Right renal pelvis (tissue), 4 donors: ENCODE data around the gene NOP9. TPM values are rescaled to one million over a fixed set of nuclear protein-coding genes. Genes with fewer than 3 reads are reported as not detected.

Experiments used
- DNase-seq, 4 donors: peaks; one replicate each; pipeline ENCODE4 v3.0.0-alpha.2; 2013; ENCODE audit warnings: low read depth in 4 of 4, low spot score in 3 of 4, missing footprints in 1 of 4
- polyA plus RNA-seq, 4 donors: library from polyadenylated mRNA; unstranded; fragments of 120-200 nt; gene quantifications; one replicate each; pipeline ENCODE4 v1.2.1, GENCODE V29; 2013; ENCODE audit not compliant: insufficient read length in 4 of 4

The NOP9 gene
- polyA plus RNA-seq, 4 donors: 26.7 to 27.7 (median 27.0) TPM

DNA sequence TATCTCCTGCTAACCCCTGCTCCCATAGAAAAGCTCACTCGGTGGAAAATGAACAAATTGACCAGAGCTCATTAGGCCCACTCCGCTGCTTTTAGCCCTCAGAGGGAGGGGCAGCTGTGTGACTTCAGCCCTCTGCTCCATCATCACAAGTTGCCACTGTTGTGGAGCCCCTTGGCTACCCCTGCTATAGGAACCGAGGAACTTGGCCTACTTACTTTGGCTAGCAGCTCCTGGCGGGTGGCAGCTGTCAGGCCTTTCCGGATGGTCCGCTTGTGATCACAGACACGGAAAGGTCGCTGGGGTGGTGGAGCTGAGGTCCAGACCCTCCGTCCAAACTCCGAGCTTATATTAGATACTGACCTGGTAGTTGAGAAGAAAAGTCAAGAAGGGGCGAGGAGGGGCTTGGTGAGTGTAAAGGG, 7.5 kb downstream of the NOP9 start:
- DNase-seq: no peak

DNA sequence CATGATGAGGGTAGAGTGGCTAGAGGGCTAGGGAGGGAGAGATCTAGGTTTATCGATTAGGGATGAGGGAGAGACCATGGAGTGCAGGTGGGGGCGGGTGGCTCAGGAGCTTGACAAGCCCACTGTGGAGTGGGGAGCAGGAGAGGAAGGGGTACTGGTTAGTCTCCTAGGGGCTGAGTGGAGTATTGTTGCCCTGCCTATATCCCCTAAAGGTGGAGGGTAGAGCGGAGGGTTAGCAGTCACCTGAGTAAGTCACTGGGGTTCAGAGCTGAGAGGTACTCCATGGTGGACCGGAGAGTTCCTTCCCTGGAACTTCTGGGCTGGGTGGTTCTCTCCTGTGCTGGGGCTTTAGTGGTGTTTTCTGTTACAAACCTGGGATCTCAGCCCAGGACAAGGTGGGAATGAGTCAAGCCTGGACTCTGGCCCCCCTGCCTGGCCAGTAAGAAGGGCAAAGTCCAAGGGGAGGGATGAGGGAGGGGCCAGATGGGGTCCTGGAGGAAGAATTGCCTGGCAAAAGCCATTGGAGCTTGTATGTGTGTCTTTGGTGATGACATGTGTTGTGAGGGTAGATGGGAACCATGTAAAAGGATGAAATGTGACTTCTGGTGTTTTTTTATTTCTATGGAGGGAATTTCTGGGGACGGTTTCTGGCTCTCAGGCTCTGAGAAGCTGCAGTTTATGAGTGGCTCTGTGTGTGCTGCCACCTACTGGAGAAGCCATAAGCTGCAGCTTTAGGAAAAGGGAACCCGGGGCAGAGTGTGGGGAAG, 8.1 kb downstream of the NOP9 start, which contains the start of gene CIDEB:
Gene CIDEB, minus strand, starts transcription at position 403 of the 767 bp plus-strand sequence. Its CDS starts 119 bp downstream, at position 284.
- DNase-seq: no peak

DNA sequence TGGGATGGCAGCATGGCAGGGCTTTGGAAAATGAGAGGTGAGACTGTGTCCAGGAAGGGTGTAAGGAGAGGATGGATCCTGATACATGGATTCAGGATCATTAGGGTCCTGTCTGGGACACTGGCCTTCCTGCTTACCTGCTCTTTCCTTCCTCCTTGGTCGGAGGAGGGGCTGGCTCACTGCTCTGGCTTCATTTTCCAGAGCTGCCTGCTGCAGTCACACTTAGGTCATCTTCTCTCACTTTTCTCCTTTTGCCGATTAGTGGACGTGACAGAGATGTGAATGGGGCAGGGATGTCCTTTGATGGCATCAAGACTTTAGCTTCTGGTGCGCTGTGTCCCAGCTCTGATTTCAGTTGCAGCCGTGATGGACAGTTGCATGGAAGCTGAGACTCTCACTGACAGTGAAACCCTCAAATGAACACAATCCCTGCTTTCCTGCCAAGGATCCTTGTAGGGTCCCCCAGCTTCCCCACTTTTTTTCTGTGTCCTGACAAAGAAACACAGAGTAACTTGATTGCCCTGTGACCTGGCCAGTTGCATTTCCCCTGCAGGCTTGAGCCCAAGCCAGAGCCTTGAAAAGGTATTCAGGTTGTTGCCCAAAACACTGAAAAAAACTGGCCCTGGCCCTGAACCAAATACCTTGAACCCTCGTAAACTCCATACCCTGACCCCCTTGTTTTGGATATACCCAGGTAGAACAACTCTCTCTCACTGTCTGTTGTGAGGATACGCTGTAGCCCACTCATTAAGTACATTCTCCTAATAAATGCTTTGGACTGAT, 8.9 kb downstream of the NOP9 start:
- DNase-seq: no peak

DNA sequence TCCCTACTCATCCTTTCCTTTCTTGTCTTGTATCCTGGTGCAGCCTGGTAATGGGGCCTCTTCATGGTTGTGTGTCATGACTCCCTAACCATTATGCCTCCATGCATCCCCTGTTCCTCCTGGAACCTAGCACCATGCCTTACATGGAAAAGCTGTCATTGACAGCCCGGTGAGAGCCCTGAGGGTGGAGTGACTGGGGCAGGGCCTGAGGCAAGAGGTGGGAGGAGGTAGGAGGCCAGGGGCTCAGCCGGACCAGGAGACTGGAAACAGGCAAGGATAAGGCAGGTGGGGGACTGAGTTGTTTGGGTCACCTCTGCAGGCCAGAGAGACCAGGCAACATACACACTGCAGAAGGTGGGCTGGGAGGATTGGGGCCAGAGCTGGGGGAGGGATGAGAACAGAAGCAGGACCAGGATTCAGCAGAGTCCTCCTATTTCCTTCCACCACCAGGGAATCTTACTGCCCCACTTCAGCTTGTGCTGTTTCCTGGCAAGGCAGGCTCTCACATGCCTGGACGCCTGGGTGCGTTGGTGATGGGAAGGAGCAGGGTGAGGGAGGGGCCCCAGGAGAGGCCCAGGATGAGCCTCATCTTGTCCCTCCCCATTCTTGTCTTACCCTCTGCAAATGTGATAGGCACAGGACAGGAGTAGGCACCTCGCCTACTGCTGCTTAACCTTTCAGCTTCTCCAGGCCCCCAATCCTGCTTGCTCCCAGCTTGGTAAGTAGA, 10.1 kb downstream of the NOP9 start, which contains the start of gene LTB4R2:
Gene LTB4R2, plus strand, starts transcription at position 603 of the 727 bp plus-strand sequence. CDS start 525 bp downstream, outside the sequence.
- DNase-seq: no peak

DNA sequence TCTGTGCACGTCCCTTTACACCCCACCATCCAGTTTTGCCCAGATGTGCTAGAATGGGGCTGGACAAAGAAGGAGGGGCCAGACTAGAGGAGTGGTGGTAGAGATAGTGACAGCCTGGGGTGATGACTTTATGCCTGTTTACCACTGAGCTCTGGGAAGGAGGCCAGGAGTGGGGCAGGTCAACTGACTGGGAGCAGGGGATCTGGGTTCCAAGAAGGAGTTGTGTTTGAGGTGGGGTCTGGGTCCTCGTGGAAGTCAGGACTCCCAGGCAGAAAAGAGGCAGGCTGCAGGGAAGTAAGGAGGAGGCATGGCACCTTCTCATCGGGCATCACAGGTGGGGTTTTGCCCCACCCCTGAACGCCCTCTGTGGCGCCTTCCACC, 10.6 kb downstream of the NOP9 start:
- DNase-seq: no peak

DNA sequence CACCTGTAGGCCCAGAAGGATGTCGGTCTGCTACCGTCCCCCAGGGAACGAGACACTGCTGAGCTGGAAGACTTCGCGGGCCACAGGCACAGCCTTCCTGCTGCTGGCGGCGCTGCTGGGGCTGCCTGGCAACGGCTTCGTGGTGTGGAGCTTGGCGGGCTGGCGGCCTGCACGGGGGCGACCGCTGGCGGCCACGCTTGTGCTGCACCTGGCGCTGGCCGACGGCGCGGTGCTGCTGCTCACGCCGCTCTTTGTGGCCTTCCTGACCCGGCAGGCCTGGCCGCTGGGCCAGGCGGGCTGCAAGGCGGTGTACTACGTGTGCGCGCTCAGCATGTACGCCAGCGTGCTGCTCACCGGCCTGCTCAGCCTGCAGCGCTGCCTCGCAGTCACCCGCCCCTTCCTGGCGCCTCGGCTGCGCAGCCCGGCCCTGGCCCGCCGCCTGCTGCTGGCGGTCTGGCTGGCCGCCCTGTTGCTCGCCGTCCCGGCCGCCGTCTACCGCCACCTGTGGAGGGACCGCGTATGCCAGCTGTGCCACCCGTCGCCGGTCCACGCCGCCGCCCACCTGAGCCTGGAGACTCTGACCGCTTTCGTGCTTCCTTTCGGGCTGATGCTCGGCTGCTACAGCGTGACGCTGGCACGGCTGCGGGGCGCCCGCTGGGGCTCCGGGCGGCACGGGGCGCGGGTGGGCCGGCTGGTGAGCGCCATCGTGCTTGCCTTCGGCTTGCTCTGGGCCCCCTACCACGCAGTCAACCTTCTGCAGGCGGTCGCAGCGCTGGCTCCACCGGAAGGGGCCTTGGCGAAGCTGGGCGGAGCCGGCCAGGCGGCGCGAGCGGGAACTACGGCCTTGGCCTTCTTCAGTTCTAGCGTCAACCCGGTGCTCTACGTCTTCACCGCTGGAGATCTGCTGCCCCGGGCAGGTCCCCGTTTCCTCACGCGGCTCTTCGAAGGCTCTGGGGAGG, 11.3 kb downstream of the NOP9 start, which contains the start of gene LTB4R:
Gene LTB4R, plus strand, starts transcription at position 857 of the 959 bp plus-strand sequence. CDS start 4,150 bp downstream, outside the sequence.
- no peak for DNase-seq

DNA sequence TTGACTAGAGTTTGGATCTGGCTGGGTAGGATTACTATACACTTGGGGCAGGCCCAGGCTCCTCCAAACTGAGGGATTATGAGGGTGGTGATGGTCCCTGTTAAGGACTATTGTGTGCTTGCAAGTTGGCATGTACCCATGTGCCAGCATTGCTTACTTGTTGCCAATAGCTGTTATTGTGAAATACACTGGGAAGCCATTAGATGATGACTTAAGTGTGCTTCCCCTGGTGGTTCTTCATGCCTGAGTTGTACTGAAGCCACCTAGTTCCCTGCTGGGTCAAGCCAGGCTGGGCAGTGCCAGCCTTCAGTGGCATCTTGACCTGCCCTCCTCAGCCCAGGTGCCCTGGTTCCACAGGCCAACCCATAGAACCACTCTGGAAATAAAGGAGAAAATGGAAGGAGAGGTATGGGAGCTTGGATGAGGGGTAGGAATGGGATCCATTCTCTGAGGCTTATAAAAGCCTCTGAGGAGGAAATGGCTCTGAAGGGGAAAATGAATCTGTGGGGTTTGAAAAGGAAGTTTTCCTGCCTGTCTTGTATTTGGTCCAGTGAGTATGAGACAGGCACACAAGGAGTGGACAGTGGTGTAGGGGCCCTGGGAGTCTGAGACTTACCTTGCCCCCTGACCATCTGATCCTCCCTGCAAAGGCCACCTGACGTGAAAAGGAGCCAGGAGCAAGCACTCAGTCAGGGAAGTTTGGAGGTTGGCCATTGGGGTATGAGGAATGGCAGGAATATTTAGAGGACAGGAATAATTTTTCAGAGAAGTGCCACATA, 12.4 kb downstream of the NOP9 start:
- no peak for DNase-seq

DNA sequence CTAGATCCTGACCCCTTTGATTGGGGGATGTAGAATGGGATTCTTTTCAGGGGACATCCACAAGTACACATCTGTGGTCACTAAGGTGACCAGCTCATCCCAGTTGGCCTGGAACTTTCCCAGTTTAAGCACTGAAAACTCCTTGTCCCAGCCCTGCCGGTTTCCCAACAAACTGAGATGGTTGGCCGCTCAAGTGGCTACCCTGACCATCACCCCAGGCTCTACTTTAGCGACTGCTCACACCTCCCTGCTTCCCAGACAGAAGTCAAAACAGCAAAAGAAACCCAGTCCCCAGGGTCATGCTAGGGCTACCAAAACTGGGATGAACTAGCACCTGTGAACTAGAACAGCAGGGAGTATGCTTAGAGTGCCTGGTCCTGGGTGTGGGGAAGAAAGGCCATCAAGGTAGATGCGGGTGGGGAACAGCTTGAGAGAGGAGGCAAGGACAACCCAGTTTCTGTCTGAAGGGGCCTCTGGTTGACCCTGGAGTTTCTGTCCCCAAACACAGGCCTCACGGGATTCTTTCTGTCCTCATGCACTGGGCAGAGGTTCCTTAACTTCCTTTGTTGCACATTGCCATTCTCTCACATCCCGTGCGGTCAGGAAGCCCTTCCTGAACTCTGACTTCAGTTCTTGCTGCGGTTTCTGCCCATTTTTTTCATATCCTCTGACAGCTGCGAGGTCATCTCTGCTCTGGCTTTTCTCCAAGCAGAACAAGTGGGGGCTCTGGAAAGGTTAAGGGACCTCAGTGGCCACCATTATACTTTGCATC, 13.3 kb downstream of the NOP9 start:
- no peak for DNase-seq

DNA sequence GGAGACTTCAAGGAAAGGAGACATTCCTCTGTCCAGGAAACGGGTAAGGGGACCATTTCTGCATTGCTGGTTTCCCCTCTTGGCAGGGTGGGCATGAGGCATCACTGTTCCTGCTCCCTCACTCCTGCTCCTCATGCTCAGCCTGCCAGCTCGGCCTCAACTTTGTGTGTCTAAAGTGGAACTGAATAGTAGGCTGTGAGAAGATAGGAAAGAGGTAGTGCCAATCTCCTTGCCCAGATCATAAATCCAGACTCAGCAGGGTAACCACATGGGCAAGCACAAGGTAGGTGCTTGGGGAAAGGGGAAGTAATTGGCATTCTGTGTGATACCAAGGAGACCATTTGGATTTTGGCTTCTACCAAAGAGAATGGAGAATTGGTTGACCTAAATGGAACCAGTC, 14.3 kb downstream of the NOP9 start:
- DNase-seq: no peak

DNA sequence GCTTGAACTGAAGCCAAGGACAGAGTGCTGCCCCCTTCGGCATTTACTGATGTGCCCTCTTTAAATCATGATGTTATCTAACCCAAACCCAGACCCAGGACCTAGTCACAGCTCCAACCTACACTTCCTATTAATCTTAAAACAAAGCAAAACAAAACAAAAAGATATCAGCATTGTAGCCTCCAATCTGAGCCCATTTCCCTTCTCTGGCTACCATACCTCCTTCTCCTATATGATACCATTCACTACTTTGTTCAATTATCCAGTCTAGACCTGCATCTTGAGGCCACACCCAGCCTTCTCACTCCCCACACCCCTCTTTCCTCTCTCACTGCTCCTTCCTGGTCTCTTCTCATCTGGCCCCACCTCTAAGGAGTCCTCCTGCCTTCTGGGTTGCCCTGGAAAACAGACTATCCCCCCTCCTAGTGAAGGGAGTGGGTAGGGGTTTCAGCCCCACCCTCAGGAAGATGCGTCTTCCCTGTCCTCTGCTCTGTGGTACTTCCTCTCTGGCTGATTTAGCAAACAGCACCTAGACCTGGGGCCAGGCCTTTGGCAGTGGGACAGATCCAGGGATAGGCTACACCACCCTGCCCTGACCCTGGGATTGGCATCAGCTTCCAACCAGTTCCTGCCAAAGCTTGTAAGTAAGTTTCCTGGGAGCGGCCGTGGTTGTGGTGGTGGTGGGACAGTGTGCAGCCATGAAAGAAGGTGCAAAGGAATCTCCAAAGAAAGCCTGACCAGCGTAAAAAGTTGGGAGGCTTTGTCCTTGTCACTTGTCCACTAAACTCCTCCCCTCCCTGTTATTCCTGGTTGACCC, 14.9 kb downstream of the NOP9 start:
- no peak for DNase-seq

DNA sequence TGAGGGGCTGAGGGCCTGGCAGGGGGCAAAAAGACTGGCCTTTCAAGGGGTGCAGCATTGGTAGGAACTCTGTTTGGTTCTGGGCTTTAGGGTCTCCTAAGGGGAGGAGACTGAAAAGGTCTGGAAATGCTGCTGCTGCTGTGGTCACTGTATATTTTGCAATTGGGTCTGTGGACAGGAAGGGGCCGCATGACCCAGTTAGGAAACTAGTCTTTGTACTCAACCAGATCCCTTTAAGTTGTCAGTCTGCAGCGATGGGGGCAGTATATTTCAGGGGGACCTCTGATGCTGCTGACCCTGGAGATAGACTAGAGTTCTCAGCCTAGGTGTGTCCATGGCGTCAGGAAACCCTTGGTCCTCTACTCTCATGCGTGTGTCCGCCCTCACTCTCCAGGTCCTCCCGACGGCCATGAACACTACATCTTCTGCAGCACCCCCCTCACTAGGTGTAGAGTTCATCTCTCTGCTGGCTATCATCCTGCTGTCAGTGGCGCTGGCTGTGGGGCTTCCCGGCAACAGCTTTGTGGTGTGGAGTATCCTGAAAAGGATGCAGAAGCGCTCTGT, 15.7 kb downstream of the NOP9 start:
- DNase-seq: no peak

DNA sequence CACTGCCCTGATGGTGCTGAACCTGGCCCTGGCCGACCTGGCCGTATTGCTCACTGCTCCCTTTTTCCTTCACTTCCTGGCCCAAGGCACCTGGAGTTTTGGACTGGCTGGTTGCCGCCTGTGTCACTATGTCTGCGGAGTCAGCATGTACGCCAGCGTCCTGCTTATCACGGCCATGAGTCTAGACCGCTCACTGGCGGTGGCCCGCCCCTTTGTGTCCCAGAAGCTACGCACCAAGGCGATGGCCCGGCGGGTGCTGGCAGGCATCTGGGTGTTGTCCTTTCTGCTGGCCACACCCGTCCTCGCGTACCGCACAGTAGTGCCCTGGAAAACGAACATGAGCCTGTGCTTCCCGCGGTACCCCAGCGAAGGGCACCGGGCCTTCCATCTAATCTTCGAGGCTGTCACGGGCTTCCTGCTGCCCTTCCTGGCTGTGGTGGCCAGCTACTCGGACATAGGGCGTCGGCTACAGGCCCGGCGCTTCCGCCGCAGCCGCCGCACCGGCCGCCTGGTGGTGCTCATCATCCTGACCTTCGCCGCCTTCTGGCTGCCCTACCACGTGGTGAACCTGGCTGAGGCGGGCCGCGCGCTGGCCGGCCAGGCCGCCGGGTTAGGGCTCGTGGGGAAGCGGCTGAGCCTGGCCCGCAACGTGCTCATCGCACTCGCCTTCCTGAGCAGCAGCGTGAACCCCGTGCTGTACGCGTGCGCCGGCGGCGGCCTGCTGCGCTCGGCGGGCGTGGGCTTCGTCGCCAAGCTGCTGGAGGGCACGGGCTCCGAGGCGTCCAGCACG, 16.4 kb downstream of the NOP9 start:
- no peak for DNase-seq

DNA sequence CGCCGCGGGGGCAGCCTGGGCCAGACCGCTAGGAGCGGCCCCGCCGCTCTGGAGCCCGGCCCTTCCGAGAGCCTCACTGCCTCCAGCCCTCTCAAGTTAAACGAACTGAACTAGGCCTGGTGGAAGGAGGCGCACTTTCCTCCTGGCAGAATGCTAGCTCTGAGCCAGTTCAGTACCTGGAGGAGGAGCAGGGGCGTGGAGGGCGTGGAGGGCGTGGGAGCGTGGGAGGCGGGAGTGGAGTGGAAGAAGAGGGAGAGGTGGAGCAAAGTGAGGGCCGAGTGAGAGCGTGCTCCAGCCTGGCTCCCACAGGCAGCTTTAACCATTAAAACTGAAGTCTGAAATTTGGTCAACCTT, 16.9 kb downstream of the NOP9 start:
- DNase-seq: no peak

DNA sequence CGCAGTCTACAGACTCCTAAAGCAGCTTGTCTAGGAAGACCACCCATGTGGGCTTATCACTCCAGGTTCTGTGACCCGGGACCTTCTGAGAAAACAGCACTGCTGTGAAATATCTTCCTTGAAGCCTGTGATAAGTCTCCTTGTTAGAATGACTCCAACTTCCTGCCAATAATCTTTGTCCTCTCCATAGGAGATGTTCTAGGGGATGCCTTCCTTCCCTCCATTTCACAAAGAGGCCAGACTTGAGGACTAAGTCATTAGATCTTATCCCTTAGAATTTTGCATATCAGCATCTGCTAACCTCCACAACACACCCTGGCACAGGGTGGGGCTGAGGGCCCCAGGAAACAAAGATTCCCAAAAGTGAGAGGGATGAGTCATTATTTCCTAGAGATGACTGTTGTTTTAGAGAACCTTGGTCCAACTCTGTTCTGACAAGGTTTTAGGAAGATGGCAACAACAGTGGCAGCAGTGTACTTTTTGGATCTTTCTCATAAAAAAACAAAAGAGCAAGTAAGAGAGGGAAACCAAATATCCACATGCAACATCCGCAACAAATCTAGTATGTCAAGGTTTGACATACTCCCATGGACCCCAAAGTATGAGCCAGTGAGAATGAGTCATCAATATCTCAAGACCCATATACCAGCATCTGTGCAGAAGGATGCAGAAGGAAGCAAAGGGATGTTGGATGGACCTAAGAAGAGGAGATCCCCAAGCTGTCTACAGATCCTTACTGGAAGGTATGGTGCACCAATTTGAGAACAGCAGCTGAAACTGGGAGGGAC, 17.7 kb downstream of the NOP9 start:
- DNase-seq: no peak

DNA sequence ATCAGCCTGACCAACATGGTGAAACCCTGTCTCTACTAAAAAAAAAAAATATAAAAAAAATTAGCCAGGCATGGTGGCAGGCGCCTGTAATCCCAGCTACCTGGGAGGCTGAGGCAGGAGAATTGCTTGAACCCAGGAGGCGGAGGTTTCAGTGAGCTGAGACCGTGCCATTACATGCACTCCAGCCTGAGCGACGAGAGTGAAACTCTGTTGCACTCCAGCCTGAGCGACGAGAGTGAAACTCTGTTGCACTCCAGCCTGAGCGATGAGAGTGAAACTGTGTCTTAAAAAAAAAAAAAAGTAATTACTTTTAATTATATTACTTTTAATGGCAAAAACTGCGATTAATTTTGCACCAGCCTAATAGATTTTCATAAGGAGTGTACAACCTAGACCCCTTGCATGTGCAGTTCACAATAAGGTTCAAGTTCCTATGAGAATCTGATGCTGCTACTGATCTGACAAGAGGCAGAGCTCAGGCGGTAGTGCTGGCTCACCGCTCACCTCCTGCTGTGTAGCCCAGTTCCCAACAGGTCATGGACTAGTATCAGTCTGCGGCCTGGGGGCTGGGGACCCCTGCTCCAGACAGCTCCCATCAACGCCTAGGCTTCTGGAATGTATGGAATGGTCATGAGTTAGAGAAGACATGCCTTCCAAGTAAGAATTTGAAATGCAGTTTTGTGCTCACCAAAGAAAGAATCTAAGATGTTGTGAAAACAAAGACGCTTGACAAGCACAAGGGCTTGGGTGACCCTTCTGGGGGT, 21.7 kb downstream of the NOP9 start:
- no peak for DNase-seq
